HEK293T (cell line): ENCODE data around the gene SKOR1.

Experiments
- FOXA1 ChIP-seq: fragments of 450-650 bp; IDR thresholded peaks from 2 replicates; pipeline ENCODE4 v1.6.1; 2016; ENCODE audit warnings: mild to moderate bottlenecking
- FOXK2 ChIP-seq: fragments of 450-650 bp; IDR thresholded peaks from 2 replicates; pipeline ENCODE4 v1.6.1; 2016; ENCODE audit warnings: mild to moderate bottlenecking
- FOXM1 ChIP-seq: fragments of 450-650 bp; IDR thresholded peaks from 2 replicates; pipeline ENCODE4 v1.6.1; 2017; ENCODE audit warnings: mild to moderate bottlenecking, borderline replicate concordance
- PKNOX1 ChIP-seq: fragments of 450-650 bp; IDR thresholded peaks from 2 replicates; pipeline ENCODE4 v1.6.1; 2016
- SP1 ChIP-seq: fragments of 450-650 bp; IDR thresholded peaks from 2 replicates; pipeline ENCODE4 v1.6.1; 2017
- SUZ12 ChIP-seq: fragments of 450-650 bp; IDR thresholded peaks from 2 replicates; pipeline ENCODE4 v1.6.1; 2016; ENCODE audit warnings: mild to moderate bottlenecking
- TARDBP ChIP-seq: fragments of 450-650 bp; IDR thresholded peaks from 2 replicates; pipeline ENCODE4 v1.6.1; 2016
- ZNF384 ChIP-seq: fragments of 450-650 bp; IDR thresholded peaks from 2 replicates; pipeline ENCODE4 v1.6.1; 2016

GRCh38 chr15:67818464-67818863, 6.8 kb upstream of the SKOR1 start:
- no peak for TF ChIP-seq TARDBP
- no peak for TF ChIP-seq PKNOX1
- no peak for TF ChIP-seq FOXM1
- no peak for TF ChIP-seq SP1
- no peak for TF ChIP-seq FOXA1
- no peak for TF ChIP-seq ZNF384
- no peak for TF ChIP-seq FOXK2
- no peak for TF ChIP-seq SUZ12
